ENCODE results near the gene FAM50A. TPM values are rescaled to one million over a fixed set of nuclear protein-coding genes. Genes with fewer than 3 reads are reported as not detected.
"Not testable (repeated sequence)": the region's sequence is repeated elsewhere in the genome, so short reads cannot be mapped to it uniquely, and the experiment has no call there.

The FAM50A gene
- total RNA-seq (2014; rRNA removed; shearing (Covaris generic)) (28.1 and 30.8 TPM in 2 replicates), total RNA-seq (2022) (49.0 and 55.1 TPM in 2 replicates), Bru-seq, nascent RNA (percentile 51 among the genes with signal in this experiment), BruChase-seq, experiment 1, labeled RNA remaining after a 6-hour chase (percentile 67 among the genes with signal in this experiment), BruChase-seq, experiment 2, labeled RNA remaining after a 2-hour chase (percentile 62 among the genes with signal in this experiment)
- long read RNA-seq, transcript FAM50A-202 (13 exons, 1,352 nt): major isoform, 33 of 42 reads
- long read RNA-seq, partial matches to known transcripts: 3 of 42 reads
- long read RNA-seq, other reads (novel, unspliced or antisense): 5 of 42 reads

- H2AFZ ChIP-seq (ENCODE audit: low read length): no peak within 1 kb of the TSS
- peak; percentile 62 for DNase-seq (ENCODE audit: low spot score)
- H4K20me1 ChIP-seq (ENCODE audit: insufficient read depth, low read length): no peaks in the 10 kb centered on the region
- no peaks in the 10 kb centered on the region for H3K9me3 ChIP-seq (ENCODE audit: low read length)
- TF ChIP-seq CTCF (conservative IDR thresholded peaks at IDR 0.05; ENCODE audit: low read length): no peak
- TF ChIP-seq EZH2phosphoT487 (IDR thresholded peaks at IDR 0.05; ENCODE audit: borderline replicate concordance, low read depth, low read length): no peak
- peak within 1 kb of the TSS; percentile 84 for H3K4me2 ChIP-seq (ENCODE audit: low read length)
- no TSS peak for BruUV-seq (replicated peaks)
- no peaks in the 10 kb centered on the region for H3K9me2 ChIP-seq (ENCODE audit: insufficient read depth, low read length)
- peaks cover 19% of the 10 kb centered on the region; the same call in 1 of the 2 replicates for H3K36me3 ChIP-seq (ENCODE audit: insufficient read depth, low read length)
- intact Hi-C loops (cut with micrococcal nuclease; ENCODE audit: unreplicated experiment): no loop called here
- no peaks in the 10 kb centered on the region for H3K79me2 ChIP-seq (ENCODE audit: insufficient read depth, low read depth, low read length)
- POLR2A ChIA-PET: interaction anchor here (0.6 kb wide), 1 partner anchor 41 kb away, joined by 3 read pairs; no protein-coding TSS in a partner anchor
- CTCF ChIA-PET (ENCODE audit: unreplicated experiment): no interaction called here
- H3K27ac ChIP-seq (ENCODE audit: low read depth, low read length, poor library complexity, severe bottlenecking): no peak within 1 kb of the TSS
- peaks cover 13% of the 10 kb centered on the region for H3K4me1 ChIP-seq (ENCODE audit: insufficient read depth, low read length, poor library complexity, severe bottlenecking)
- peak within 1 kb of the TSS; percentile 69 for H3K4me3 ChIP-seq (ENCODE audit: low read depth, low read length, poor library complexity, severe bottlenecking)
Measured at GRCh38 chrX:154443992-154444754, at the start of gene FAM50A. TSS of gene FAM50A (plus strand) at chrX:154444141. CDS start at chrX:154444236, 95 bp downstream.

GRCh38 chrX:154396363-154396762, 47.6 kb upstream of the FAM50A start:
- H3K9me3 ChIP-seq (ENCODE audit: low read length); H3K9me2 ChIP-seq (ENCODE audit: insufficient read depth, low read length); H3K27ac ChIP-seq (ENCODE audit: low read depth, low read length, poor library complexity, severe bottlenecking); intact Hi-C loops (cut with micrococcal nuclease; ENCODE audit: unreplicated experiment); H2AFZ ChIP-seq (ENCODE audit: low read length); H4K20me1 ChIP-seq (ENCODE audit: insufficient read depth, low read length); H3K4me3 ChIP-seq (ENCODE audit: low read depth, low read length, poor library complexity, severe bottlenecking); CTCF ChIA-PET (ENCODE audit: unreplicated experiment); H3K4me2 ChIP-seq (ENCODE audit: low read length); BruUV-seq (replicated peaks); H3K4me1 ChIP-seq (ENCODE audit: insufficient read depth, low read length, poor library complexity, severe bottlenecking); DNase-seq (ENCODE audit: low spot score): not testable (repeated sequence)
- Histone ChIP-seq H3K79me2 (ENCODE audit: insufficient read depth, low read depth, low read length) (peaks cover 13% of the 10 kb centered on the region; the same call in 1 of the 2 replicates), H3K36me3 (ENCODE audit: insufficient read depth, low read length) (peaks cover 31% of the 10 kb centered on the region)
- POLR2A ChIA-PET: interaction anchor here (0.7 kb wide), 1 partner anchor 78 kb away, joined by 3 read pairs; no protein-coding TSS in a partner anchor

- CTCF ChIA-PET (ENCODE audit: unreplicated experiment): no interaction called here
- intact Hi-C loops (cut with micrococcal nuclease; ENCODE audit: unreplicated experiment): no loop called here
- POLR2A ChIA-PET: interaction anchor here (0.7 to 1.5 kb wide), 2 partner anchors 71 to 77 kb away, joined by 3 read pairs; no protein-coding TSS in a partner anchor
- Histone ChIP-seq H2AFZ (ENCODE audit: low read length) (peak overlapping the region; percentile 60; the same call in 1 of the 2 replicates), H3K4me1 (ENCODE audit: insufficient read depth, low read length, poor library complexity, severe bottlenecking) (peaks cover 9% of the 10 kb centered on the region), H4K20me1 (ENCODE audit: insufficient read depth, low read length) (no peaks in the 10 kb centered on the region), H3K4me3 (ENCODE audit: low read depth, low read length, poor library complexity, severe bottlenecking) (peak overlapping the region; percentile 86), H3K79me2 (ENCODE audit: insufficient read depth, low read depth, low read length) (peaks cover 13% of the 10 kb centered on the region; the same call in 1 of the 2 replicates), H3K9me3 (ENCODE audit: low read length) (no peaks in the 10 kb centered on the region), H3K36me3 (ENCODE audit: insufficient read depth, low read length) (peaks cover 38% of the 10 kb centered on the region), H3K4me2 (ENCODE audit: low read length) (peak overlapping the region; percentile 89), H3K9me2 (ENCODE audit: insufficient read depth, low read length) (no peaks in the 10 kb centered on the region), H3K27ac (ENCODE audit: low read depth, low read length, poor library complexity, severe bottlenecking) (peak overlapping the region; percentile 90)
- peak; percentile 61 for DNase-seq (ENCODE audit: low spot score)
- BruUV-seq (replicated peaks): no TSS peak
- no peak for TF ChIP-seq EZH2phosphoT487 (IDR thresholded peaks at IDR 0.05; ENCODE audit: borderline replicate concordance, low read depth, low read length)
- no peak for TF ChIP-seq CTCF (conservative IDR thresholded peaks at IDR 0.05; ENCODE audit: low read length)
Measured at GRCh38 chrX:154396973-154397887, 46.7 kb upstream of the FAM50A start.
